AG08396 (cell line): ENCODE results near the gene DVL3.

Experiments
- DNase-seq: peaks from one replicate; pipeline ENCODE4 v3.0.0; 2012; ENCODE audit warnings: low spot score, mixed read lengths

Gene DVL3

GRCh38 chr3:184211297-184211696 lies 56.1 kb downstream of the DVL3 start:
- no peak for DNase-seq

GRCh38 chr3:184211718-184212117 lies 56.5 kb downstream of the DVL3 start:
- DNase-seq, result no peak

- no peak for DNase-seq
These were observed 63.6 kb downstream of the DVL3 start for GRCh38 chr3:184218814-184219213.

- no peak for DNase-seq
These were observed 67.3 kb downstream of the DVL3 start for GRCh38 chr3:184222521-184222920.
